NCI-H1417 (cell line): ENCODE measurements around the gene MSANTD7.

ENCODE experiments used
- DNase-seq, 3 experiments: peaks; one replicate each; lab custom pipeline; 2025; lab: John Stamatoyannopoulos, UW

MSANTD7 gene

GRCh38 chr10:14880229-14880628 is 42.1 kb downstream of the MSANTD7 start:
- no peak for DNase-seq

- DNase-seq: no peak
Observed at GRCh38 chr10:14884082-14884481, 46.0 kb downstream of the MSANTD7 start.
